H1 (cell line): Measurements from ENCODE around the gene CRADD. TPM values are rescaled to one million over a fixed set of nuclear protein-coding genes. Genes with fewer than 3 reads are reported as not detected.
"Not testable (repeated sequence)": the region's sequence is repeated elsewhere in the genome, so short reads cannot be mapped to it uniquely, and the experiment has no call there.

ENCODE experiments used
- CTCF ChIA-PET: fragments of 300-600 bp; sonication (Branson Sonifier 250); formaldehyde crosslinking; loops from one replicate; lab custom pipeline; 2021; ENCODE audit not compliant: partially characterized antibody; lab: Charles Lee
- POLR2A ChIA-PET: fragments of 300-600 bp; sonication (Branson Sonifier 250); formaldehyde crosslinking; loops from one replicate; lab custom pipeline; 2021; ENCODE audit warnings: inconsistent platforms; ENCODE audit not compliant: partially characterized antibody; lab: Charles Lee
- DNase-seq, 2 experiments: peaks; one replicate each; pipeline versions ENCODE4 v3.0.0 to v3.0.0-alpha.2; 2010 to 2022; ENCODE audit warnings: low spot score in 2 of 2, low read depth in 1 of 2, mixed read lengths in 1 of 2
- FAIRE-seq: peaks from 2 replicates; lab custom pipeline; 2011; peaks lifted over from hg19 to GRCh38; lab: Jason Lieb, UNC
- H2AFZ ChIP-seq: 2 replicates; pipeline ENCODE4 v1.8.1; 2012; ENCODE audit warnings: low read length, inconsistent platforms
- H2AK5ac ChIP-seq: 2 replicates; pipeline ENCODE4 v1.6.1; 2013; ENCODE audit warnings: low read depth, low read length
- H2BK120ac ChIP-seq: replicated peaks from 2 replicates; pipeline ENCODE3; 2013; ENCODE audit warnings: low read depth, low read length, inconsistent platforms
- H2BK12ac ChIP-seq: 2 replicates; pipeline ENCODE4 v1.6.1; 2013; ENCODE audit warnings: low read depth, low read length
- H2BK15ac ChIP-seq: 2 replicates; pipeline ENCODE4 v1.6.1; 2013; ENCODE audit warnings: low read length
- H2BK20ac ChIP-seq: 2 replicates; pipeline ENCODE4 v1.6.1; 2013; ENCODE audit warnings: low read length
- H2BK5ac ChIP-seq: 2 replicates; pipeline ENCODE4 v1.6.1; 2013; ENCODE audit warnings: low read depth, low read length
- H3K14ac ChIP-seq: 2 replicates; pipeline ENCODE4 v1.6.1; 2013; ENCODE audit warnings: inconsistent platforms; ENCODE audit not compliant: insufficient read length
- H3K18ac ChIP-seq: 2 replicates; pipeline ENCODE4 v1.6.1; 2013; ENCODE audit warnings: low read length; ENCODE audit errors: extremely low read depth
- H3K23ac ChIP-seq: 2 replicates; pipeline ENCODE4 v1.6.1; 2013; ENCODE audit warnings: inconsistent platforms; ENCODE audit not compliant: insufficient read length
- H3K23me2 ChIP-seq: 2 replicates; pipeline ENCODE4 v1.6.1; 2013; ENCODE audit warnings: low read depth, low read length
- H3K27ac ChIP-seq: 2 replicates; pipeline ENCODE4 v1.6.1; 2011; ENCODE audit warnings: low read depth, low read length, inconsistent platforms
- H3K27me3 ChIP-seq, 4 experiments: replicated peaks in 1 of 4; 1 replicate in 1 of 4; 2 replicates in 3 of 4; pipeline versions ENCODE4 v1.6.1 to v1.8.1; 2011 to 2013; ENCODE audit warnings: low read length in 3 of 4, mild to moderate bottlenecking in 3 of 4, inconsistent platforms in 2 of 4, mixed read lengths in 2 of 4, moderate library complexity in 1 of 4; ENCODE audit not compliant: control insufficient read depth in 3 of 4, insufficient read depth in 3 of 4; ENCODE audit errors: extremely low read depth in 1 of 4
- H3K36me3 ChIP-seq, 4 experiments: 2 replicates each; pipeline versions ENCODE4 v1.6.1 to v1.8.1; 2011 to 2013; ENCODE audit warnings: mild to moderate bottlenecking in 4 of 4, low read length in 3 of 4, moderate library complexity in 2 of 4, control low read depth in 1 of 4, inconsistent platforms in 1 of 4; ENCODE audit not compliant: insufficient read depth in 4 of 4, control insufficient read depth in 2 of 4
- H3K4ac ChIP-seq: replicated peaks from 2 replicates; pipeline ENCODE3; 2013; ENCODE audit warnings: low read length, low read depth, mixed read lengths, inconsistent platforms; ENCODE audit not compliant: insufficient read length
- H3K4me1 ChIP-seq, 4 experiments: replicated peaks in 1 of 4; 1 replicate in 1 of 4; 2 replicates in 3 of 4; pipeline versions ENCODE4 v1.6.1 to v1.8.1; 2011 to 2013; ENCODE audit warnings: low read length in 3 of 4, inconsistent platforms in 2 of 4, mixed read lengths in 1 of 4; ENCODE audit not compliant: insufficient read depth in 4 of 4, control insufficient read depth in 3 of 4
- H3K4me2 ChIP-seq, 2 experiments: 2 replicates each; pipeline versions ENCODE4 v1.6.1 to v1.8.1; 2011 to 2013; ENCODE audit warnings: low read depth in 2 of 2, low read length in 2 of 2, control low read depth in 1 of 2, inconsistent platforms in 1 of 2, mild to moderate bottlenecking in 1 of 2; ENCODE audit not compliant: insufficient read depth in 1 of 2
- H3K4me3 ChIP-seq, 4 experiments: fragments of 200-600, 300-600 bp in 1 of 4; sonication (generic), shearing (Covaris generic), sonication (Bioruptor Twin) in 1 of 4; 2 replicates each; pipeline versions ENCODE4 v1.5.1 to v1.8.1; 2011 to 2016; ENCODE audit warnings: low read length in 4 of 4, low read depth in 3 of 4, control low read depth in 2 of 4, inconsistent platforms in 2 of 4, mild to moderate bottlenecking in 2 of 4, mixed read lengths in 1 of 4, moderate library complexity in 1 of 4; ENCODE audit not compliant: insufficient read depth in 2 of 4; ENCODE audit errors: extremely low read depth in 1 of 4
- H3K56ac ChIP-seq: replicated peaks from 2 replicates; pipeline ENCODE3; 2013; ENCODE audit warnings: low read depth, mild to moderate bottlenecking, mixed read lengths, low read length, inconsistent platforms; ENCODE audit not compliant: insufficient read length
- H3K79me1 ChIP-seq: 2 replicates; pipeline ENCODE4 v1.6.1; 2013; ENCODE audit warnings: low read depth, low read length, control low read depth
- H3K79me2 ChIP-seq, 2 experiments: 2 replicates each; pipeline versions ENCODE4 v1.6.1 to v1.8.1; 2012 to 2013; ENCODE audit warnings: low read length in 2 of 2, mild to moderate bottlenecking in 2 of 2, inconsistent platforms in 1 of 2; ENCODE audit not compliant: insufficient read depth in 2 of 2, control insufficient read depth in 1 of 2
- H3K9ac ChIP-seq, 4 experiments: replicated peaks in 1 of 4; 1 replicate in 1 of 4; 2 replicates in 3 of 4; pipeline versions ENCODE4 v1.6.1 to v1.8.1; 2011 to 2013; ENCODE audit warnings: low read depth in 3 of 4, low read length in 3 of 4, control low read depth in 2 of 4, mild to moderate bottlenecking in 2 of 4, moderate library complexity in 2 of 4, inconsistent platforms in 1 of 4; ENCODE audit errors: extremely low read depth in 1 of 4
- H3K9me3 ChIP-seq, 2 experiments: 2 replicates each; pipeline versions ENCODE4 v1.6.1 to v1.8.1; 2012 to 2013; ENCODE audit warnings: mild to moderate bottlenecking in 2 of 2, moderate library complexity in 2 of 2, control low read depth in 1 of 2, inconsistent platforms in 1 of 2, low read depth in 1 of 2, low read length in 1 of 2, mixed read lengths in 1 of 2; ENCODE audit not compliant: insufficient read depth in 2 of 2
- H4K20me1 ChIP-seq, 2 experiments: replicated peaks in 1 of 2; 2 replicates each; pipeline versions ENCODE3 to v1.8.1; 2011 to 2013; ENCODE audit warnings: inconsistent platforms in 2 of 2, low read length in 2 of 2, mild to moderate bottlenecking in 1 of 2; ENCODE audit not compliant: insufficient read depth in 2 of 2, control insufficient read depth in 1 of 2
- H4K5ac ChIP-seq: 2 replicates; pipeline ENCODE4 v1.6.1; 2013; ENCODE audit warnings: low read length, low read depth, mixed read lengths, inconsistent platforms; ENCODE audit not compliant: insufficient read length
- H4K8ac ChIP-seq: 2 replicates; pipeline ENCODE4 v1.8.0; 2013; ENCODE audit warnings: mild to moderate bottlenecking, moderate library complexity, low read length, inconsistent platforms; ENCODE audit not compliant: insufficient read depth; ENCODE audit errors: extremely low read depth
- H4K91ac ChIP-seq: replicated peaks from 2 replicates; pipeline ENCODE3; 2013; ENCODE audit warnings: low read length, mixed read lengths, inconsistent platforms; ENCODE audit not compliant: insufficient read length
- ASH2L ChIP-seq: fragments of 200-600, 300-600 bp; sonication (generic); IDR thresholded peaks from one replicate; pipeline ENCODE4 v1.7.1; 2017; ENCODE audit warnings: low read length
- EGR1 ChIP-seq: IDR thresholded peaks from 2 replicates; pipeline ENCODE4 v1.6.1; 2011; ENCODE audit warnings: low read depth, low read length, borderline replicate concordance
- RNF2 ChIP-seq: fragments of 200-900, 300-1000 bp; sonication (generic); IDR thresholded peaks from 2 replicates; pipeline ENCODE4 v1.7.1; 2016; ENCODE audit warnings: borderline replicate concordance, low read depth, mild to moderate bottlenecking, antibody characterized with exemption, low read length; ENCODE audit not compliant: poor library complexity, severe bottlenecking; ENCODE audit errors: missing control alignments
- SRF ChIP-seq: IDR thresholded peaks from 2 replicates; pipeline ENCODE4 v1.6.1; 2011; ENCODE audit warnings: mild to moderate bottlenecking, low read depth, low read length, moderate library complexity
- TAF1 ChIP-seq: IDR thresholded peaks from 2 replicates; pipeline ENCODE4 v1.6.1; 2011; ENCODE audit warnings: mild to moderate bottlenecking, low read depth, low read length
- TCF12 ChIP-seq: IDR thresholded peaks from 2 replicates; pipeline ENCODE4 v1.6.1; 2011; ENCODE audit warnings: low read depth, mild to moderate bottlenecking, low read length
- ZNF274 ChIP-seq: IDR thresholded peaks from 2 replicates; pipeline ENCODE4 v1.7.0; 2012; ENCODE audit warnings: low read length, borderline replicate concordance; ENCODE audit errors: extremely low read depth
- polyA plus RNA-seq, 7 experiments: library from polyadenylated mRNA; depleted of rRNA in 3 of 7; stranded (reverse) in 5 of 7; unstranded in 2 of 7; fragments of >200 nt in 5 of 7; fragments of 200-250 nt in 2 of 7; gene quantifications; 1 replicate in 5 of 7; 2 replicates in 1 of 7; 4 replicates in 1 of 7; pipeline versions ENCODE4 v1.2.1 to v1.2.3, GENCODE V29; 2011 to 2013; ENCODE audit warnings: missing spikeins in 2 of 7, mixed read lengths in 2 of 7
- total RNA-seq: library from RNA; stranded (reverse); fragmentation: NEBNext Ultra II Directional; extraction: Animal tissue kit (Norgen Biotek cat#: 25700); gene quantifications from 2 replicates; pipeline ENCODE4 v1.2.1, GENCODE V29; 2021

The CRADD gene
- total and polyA plus RNA-seq, 2 of the 8 experiments (the other 6 are each of a cell fraction or from before 2014, with no cell fraction given), result 8.1 to 15.4 TPM

DNA sequence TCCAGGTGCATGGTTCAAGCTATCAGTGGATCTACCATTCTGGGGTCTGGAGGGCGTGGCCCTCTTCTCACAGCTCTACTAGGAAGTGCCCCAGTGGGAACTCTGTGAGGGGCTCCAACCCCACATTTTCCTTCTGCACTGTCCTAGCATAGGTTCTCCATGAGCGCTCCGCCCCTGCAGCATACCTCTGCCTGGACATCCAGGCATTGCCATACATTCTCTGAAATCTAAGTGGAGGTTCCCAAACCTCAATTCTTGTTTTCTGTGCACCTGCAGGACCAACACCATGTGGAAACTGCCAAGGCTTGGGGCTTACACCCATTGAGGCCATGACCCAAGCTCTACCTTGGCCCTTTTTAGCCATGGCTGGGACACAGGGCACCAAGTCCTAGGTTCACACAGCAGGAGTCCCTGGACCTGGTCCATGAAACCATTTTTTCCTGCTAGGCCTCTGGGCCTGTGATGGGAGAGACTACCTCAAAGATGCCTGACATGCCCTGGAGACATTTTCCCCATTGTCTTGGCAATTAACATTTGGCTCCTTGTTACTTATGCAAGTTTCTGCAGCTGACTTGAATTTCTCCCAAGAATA lies 76.8 kb downstream of the CRADD start (continued):
- TF ChIP-seq SRF (no peak), ASH2L (no peak), EGR1 (no peak), ZNF274 (no peak), TCF12 (no peak), RNF2 (no peak), TAF1 (no peak)
- TF ChIP-seq, all 59 proteins: peak for 0

DNA sequence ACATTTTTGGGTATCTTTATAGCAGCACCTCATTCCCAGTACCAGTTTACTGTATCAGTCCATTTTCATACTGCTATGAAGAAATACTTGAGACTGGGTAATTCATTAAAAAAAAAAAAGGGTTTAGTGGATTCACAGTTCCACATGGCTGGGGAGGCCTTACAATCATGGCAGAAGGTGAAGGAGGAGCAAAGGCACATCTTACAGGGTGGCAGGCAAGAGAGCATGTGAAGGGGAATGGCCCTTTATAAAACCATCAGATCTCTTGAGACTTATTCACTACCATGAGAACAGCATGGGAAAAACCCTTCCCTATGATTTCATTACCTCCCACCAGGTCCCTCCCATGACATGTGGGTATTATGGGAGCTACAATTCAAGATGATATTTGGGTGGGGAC lies 77.7 kb downstream of the CRADD start:
- not testable (repeated sequence) for H2BK20ac ChIP-seq

More for the DNA sequence above, 77.7 kb downstream of the CRADD start:
- H4K8ac ChIP-seq, H3K18ac ChIP-seq, H3K23ac ChIP-seq, H2BK15ac ChIP-seq, H2BK5ac ChIP-seq, H3K27me3 ChIP-seq, H3K4me1 ChIP-seq, H3K14ac ChIP-seq, H4K20me1 ChIP-seq, H3K79me2 ChIP-seq, H2AFZ ChIP-seq, H3K4ac ChIP-seq, H4K5ac ChIP-seq, H3K79me1 ChIP-seq, H3K4me3 ChIP-seq, H2AK5ac ChIP-seq, H3K56ac ChIP-seq, H2BK120ac ChIP-seq, H3K36me3 ChIP-seq, H3K27ac ChIP-seq, H3K9ac ChIP-seq, CTCF ChIA-PET, H3K4me2 ChIP-seq, DNase-seq, H2BK12ac ChIP-seq, FAIRE-seq, POLR2A ChIA-PET, H4K91ac ChIP-seq, H3K23me2 ChIP-seq: not testable (repeated sequence)
- peaks cover 13 to 17% of the 10 kb centered on the region in 2 experiments for H3K9me3 ChIP-seq
